DMS153 (cell line): ENCODE data around the gene KRTAP27-1.

Experiments
- DNase-seq: peaks from one replicate; lab custom pipeline; 2025; lab: John Stamatoyannopoulos, UW

Gene KRTAP27-1, protein sequence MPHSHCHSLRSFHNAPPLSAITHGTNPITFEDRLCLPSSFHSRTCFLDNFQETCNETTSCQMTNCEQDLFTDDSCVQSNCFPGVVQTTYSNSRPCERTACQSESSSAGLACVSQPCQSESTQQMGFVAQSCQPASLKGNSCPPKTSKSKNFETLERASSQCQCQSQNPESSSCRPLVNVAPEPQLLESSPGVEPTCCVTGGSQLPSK

DNA sequence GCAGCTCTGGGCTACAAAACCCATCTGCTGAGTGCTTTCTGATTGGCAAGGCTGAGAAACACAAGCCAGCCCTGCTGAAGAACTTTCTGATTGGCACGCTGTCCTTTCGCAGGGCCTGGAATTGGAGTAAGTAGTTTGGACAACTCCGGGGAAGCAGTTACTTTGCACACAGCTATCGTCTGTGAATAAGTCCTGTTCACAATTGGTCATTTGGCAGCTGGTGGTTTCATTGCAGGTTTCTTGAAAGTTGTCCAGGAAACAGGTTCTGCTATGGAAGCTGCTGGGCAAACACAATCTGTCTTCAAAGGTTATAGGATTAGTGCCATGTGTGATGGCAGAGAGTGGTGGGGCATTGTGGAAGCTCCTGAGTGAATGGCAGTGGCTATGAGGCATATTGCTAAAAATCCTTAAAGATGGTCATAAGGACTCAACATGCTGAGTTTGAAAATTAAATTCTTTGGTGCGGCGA, at the start of gene KRTAP27-1:
Gene KRTAP27-1, minus strand, starts transcription at position 419 of the 469 bp plus-strand sequence. Its CDS starts 26 bp downstream, at position 393.
- no peak for DNase-seq

DNA sequence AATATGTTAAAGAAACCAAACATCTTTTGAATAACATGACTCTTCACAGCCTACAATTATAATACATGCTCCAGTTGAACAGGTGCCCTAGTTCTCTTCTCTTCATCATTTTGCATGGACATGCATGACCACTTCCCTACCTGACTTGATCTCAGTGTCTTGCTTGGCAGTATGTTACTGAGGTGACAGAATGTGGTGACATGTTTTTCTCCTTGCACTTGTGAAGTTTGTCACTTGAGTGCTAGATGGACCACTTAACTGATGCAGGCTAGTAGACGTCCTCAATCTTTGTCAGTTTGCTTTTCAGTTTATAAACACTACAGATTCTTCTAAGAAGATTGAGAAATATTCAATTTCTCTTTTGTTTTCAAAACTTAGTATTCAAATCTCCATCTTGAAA, 44.7 kb upstream of the KRTAP27-1 start:
- no peak for DNase-seq

DNA sequence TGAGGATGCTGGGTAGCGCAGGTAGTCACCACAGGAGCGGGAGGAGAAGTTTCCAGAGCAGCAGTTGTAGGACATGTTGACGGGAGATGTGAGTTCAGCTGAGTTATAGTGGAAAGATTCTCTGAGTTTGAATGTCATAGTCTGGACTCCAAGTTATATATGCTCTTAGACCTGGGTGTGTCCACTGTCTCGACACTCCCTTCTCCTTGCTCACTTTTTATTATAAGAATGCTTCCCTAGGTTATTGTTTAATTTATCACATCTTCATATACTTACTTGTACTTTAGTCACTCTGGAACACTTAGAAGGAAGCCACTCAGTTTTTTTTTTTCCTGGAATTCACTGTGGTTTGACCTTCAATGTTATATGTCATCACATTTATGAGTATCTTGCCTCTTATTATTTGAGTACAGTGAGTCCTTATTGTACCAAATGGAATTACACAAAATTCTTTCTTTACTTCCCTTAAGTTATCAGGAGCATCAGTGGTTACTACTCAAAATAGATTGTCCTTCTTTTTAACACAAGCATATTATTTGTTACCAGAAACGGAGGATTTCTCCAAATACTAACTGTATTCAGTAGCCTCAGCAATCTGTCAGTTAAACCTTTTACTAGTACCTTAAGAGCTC, 34.8 kb upstream of the KRTAP27-1 start, which contains the start of gene KRTAP13-2:
Gene KRTAP13-2, minus strand, starts transcription at position 133 of the 632 bp plus-strand sequence. Its CDS starts 58 bp downstream, at position 75.
- no peak for DNase-seq

DNA sequence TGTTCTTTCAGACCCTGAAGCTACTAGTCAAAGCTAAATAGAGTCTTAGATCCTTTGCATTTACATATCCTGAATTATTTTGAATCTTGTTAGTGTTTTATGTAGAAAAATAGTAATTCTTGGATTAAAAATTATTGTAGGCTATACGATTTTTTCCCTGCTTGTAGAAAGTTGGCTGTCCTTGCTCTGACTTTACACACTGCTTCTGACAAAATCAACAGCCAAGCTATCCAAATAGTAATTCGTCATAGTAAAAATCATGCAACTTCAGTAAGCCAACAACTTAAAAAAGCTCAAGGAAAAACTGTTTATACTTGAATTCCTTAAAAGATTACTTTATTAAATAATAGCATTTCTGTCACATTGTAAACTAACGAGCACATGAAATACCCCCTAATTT, 18.4 kb upstream of the KRTAP27-1 start:
- no peak for DNase-seq

DNA sequence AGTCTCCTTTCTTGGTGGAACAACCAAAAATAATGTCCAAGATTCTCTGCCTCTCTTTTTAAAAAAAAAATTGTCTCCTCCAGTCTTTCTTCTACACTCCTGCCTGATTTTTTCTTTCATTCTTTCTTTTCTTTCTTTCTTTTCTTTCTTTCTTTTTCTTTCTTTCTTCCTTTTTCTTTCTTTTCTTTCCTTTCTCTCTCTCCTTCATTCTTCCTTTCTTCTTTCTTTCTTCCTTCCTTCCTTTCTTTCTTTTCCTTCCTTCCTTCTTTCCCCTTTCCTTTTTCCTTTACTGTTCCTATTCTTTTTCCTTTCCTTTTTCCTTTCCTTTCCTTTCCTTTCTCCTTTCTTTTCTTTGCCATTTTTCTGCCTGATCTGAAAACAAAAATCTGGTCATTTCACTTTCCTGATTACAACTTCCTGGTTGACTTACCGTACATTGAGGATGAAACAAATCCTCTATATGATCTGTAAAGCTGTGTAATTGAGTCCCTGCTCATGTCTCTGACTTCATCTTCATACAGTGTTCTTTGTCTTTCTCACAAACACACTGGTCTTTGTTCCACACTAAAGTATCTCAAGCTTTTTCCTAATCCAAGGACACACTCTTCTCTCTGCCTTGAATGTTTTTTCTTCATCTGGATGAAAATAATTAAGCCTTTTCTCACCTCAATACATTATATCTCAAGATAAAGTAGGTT, 17.0 kb upstream of the KRTAP27-1 start:
- no peak for DNase-seq

DNA sequence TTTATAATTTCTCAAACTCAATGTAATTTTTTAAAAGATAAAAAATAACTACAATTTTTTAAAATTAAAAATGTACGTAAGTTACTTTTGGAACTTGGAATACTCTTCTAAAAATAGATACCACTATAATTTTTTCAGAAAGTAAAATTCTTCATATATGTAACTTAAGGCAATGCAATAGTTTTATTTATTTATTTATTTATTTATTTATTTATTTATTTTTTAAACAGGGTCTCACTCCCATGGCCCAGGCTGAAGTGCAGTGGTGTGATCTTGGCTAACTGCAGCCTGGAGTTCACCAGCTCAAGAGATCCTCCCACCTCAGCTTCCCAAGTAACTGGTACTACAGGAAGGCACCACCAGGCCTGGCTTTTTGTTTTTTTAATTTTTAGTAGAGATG, 14.0 kb upstream of the KRTAP27-1 start:
- DNase-seq = no peak

DNA sequence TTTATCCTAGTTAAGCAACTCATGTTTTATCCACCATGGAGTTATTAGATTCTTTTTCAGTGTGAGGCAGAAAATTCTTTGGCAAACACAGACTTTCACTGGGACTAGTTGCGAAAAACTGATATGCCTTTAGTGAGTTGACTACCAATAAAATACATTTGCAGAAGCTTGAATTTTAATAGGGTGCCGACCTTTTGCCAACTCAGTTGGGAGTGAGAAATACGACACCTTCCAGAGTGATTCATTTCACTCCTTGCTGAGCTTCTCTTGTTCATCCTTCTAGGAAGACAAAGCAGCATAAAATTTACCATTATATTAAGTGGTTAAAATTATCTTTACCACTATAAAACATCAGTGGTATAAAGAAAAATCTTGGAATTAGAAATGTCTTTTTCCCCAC, 12.1 kb upstream of the KRTAP27-1 start:
- DNase-seq = no peak

DNA sequence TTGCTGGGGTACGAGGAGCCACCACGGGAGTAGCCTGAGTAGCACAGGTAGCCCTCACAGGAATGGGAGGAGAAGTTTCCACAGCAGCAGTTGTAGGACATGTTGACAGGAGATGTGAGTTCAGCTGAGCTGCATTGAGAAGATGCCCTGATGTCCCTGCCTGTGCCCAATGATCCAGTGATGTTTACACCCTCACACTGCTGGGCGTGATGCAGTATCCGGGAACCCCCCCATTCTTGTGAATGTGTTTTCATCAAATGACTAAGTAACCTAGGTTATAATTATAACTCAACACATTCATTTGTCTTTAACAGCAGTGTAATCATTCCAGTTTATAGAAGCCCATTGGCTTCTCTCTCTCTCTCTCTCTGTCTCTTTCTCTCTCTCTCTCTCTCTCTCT, 11.0 kb upstream of the KRTAP27-1 start, which contains the start of gene KRTAP23-1:
Gene KRTAP23-1, minus strand, starts transcription at position 101 of the 400 bp plus-strand sequence. Its CDS starts 0 bp downstream, at position 101.
- no peak for DNase-seq

DNA sequence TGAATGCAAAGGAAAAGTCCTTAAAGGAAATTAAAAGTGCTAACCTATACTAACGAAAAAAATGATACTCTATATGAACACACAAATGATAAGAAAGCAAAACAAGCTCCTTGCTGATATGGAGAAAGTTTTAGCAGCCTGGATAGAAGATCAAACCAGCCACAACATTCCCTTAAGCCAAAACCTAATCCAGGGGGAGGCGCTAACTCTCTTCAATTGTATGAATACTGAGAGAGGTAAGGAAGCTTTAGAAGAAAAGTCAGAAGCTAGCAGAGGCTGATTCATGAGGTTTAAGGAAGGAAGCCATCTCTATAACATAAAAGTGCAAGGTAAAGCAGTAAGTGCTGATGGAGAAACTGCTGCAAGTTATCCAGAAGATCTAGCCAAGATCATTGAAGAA, 7.5 kb upstream of the KRTAP27-1 start:
- DNase-seq = no peak

DNA sequence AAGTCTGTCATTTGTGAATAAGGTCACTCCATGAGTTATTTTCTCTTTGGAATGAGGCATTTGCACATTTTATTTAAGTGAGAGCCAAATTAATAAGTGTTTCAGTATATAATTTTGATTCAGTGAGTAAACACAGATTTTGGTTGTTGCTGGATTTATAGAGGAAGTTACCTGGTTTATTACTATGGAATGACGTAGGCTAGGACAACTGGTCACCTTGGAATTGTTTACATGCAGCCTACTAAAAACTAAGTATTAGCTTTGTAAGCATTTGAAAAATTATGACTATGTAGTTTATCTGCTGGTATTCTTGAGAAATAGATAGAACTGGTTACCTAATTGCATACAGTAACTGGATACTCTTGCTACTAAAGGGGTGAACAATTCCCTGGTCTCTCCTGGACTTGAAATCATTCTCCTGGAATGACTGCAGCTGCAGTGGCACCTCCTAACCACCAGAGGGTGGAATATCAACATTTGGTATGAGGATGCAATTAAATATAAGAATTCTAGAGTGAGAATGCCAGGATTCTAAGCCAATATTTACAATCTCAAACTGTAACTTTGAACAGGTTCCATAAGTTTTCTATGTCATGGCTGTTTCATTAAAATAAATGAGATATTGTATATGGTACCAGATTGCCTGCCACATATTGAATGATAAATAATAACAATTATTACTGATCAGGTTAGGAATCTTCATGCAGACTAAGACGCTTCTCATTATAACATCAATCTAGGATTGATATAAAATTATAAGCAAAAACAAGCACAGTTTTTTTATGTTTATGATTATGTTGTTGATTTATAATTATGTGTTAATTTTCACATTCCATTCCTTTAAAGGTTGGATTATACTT, 3.5 kb upstream of the KRTAP27-1 start:
- DNase-seq = peak; percentile 13

DNA sequence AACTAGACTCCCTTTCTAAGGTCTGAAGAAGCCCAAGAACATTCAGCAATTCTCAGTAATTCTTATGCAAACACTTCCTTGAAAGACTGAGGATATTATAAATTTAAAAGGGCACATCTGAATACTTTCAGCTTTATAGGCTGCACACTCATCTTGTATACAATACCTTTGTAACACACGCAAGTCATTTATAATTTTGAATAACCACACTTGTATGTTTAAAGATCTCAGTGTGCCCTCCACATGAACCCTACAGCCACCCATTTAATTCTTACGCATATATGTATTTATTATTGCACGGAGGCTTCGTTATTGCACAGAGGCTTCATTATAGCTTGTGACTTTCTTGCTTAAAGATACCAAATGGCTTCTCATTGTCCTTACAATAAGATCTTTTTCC, 1.2 kb upstream of the KRTAP27-1 start:
- DNase-seq = no peak

DNA sequence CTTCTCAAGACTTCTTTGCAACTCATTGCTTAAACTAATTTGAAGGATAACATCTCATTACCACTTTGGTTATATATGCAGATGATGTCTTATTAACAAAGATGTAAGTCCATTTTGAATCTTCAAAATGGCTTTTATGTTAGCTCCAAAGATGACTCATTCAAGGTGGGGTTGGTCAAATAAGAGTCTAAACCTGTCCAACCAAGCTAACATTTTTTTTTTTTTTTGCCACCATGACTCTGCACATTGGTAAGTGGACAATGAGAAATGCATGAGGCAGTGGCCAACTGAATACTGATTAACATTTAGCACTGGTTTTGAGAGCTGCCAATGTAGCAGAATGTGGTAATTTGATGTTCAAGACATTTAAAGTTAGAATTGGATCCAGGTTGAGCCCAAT, 278 bp upstream of the KRTAP27-1 start:
- no peak for DNase-seq

DNA sequence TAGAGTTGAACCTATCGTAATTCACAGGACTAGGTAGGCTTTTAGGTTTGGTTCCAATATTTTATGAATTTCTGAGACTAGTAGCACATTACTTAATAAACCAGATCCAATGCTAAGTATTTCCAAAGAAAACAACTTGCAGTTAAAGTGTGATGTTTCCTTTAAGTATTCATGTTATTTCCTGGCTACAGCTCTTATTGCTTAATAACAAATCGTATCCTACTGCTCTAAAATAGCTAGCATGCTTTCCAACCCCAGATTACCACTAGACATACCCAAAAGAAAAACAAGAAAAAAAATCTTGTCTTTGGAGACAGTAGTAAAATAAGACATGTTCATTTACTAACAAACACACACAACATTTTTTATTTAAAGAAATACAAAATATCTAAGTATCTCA, 898 bp downstream of the KRTAP27-1 start:
- no peak for DNase-seq

DNA sequence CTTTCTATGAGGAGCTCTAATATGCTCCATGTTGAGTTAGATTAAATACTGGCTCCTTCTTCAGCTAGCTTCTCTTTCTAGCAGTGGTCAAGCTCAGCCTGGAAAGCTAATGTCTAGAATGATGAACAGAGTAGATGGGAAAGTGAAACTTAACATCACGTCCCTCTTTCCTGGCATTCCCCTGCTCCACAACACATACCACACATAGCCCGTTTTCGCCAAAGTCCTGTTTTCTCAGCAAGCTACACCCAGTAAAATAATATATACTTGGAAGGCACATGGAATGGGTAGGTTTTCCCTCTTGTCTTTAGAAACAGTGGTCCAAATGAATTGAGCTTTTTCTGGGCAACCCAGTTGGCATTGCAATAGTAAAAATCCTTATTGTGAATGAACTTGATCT, 3.8 kb downstream of the KRTAP27-1 start:
- DNase-seq = no peak

DNA sequence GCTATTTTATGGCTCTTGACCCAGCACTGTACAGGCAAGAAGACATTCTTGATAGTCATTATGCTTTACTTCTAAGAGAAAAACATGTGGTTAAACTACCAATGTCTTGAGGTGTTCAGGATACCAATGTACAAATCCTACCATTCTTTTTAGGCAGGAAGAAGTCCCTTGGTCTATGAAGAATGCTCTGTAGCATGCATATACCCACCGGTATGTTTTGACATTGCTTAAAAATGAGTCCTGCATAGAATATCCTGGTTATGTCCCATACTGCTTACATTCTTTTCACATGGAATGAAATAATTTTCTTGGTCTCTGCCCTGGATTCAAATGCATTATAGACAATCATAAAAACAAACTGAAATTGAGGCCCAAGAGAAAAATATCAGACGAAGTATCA, 4.8 kb downstream of the KRTAP27-1 start:
- DNase-seq = no peak

DNA sequence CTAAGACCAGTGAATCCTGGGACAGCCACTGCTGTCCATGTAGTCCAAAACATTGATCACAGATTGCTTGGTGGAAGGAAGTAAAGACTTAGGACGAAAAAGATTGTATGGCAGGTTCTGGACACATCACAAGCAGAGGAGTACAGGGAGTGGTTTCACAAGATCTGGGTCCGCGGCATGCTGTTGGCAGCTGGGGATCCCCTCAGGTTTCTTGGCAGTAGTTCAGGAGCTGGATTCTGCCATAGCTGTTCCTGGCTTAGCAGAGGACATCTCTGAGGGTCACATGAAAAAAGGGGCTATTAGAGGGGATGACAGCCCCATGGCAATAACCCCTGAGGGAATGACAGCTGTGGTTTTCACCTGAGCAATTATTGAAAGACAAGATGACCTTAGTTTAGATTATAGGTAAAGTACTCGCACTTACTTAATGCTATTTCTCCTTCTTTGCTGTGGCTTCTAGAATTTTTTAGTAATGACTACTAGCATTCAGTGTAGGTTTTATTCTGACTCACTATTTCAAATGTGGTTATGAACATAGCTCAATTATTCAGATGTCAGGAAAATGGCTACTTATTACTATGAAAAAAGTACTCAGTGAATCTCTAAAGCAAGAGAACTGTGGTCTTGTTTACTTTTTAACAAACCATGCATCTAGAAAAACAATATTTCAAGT, 8.2 kb downstream of the KRTAP27-1 start:
- no peak for DNase-seq

DNA sequence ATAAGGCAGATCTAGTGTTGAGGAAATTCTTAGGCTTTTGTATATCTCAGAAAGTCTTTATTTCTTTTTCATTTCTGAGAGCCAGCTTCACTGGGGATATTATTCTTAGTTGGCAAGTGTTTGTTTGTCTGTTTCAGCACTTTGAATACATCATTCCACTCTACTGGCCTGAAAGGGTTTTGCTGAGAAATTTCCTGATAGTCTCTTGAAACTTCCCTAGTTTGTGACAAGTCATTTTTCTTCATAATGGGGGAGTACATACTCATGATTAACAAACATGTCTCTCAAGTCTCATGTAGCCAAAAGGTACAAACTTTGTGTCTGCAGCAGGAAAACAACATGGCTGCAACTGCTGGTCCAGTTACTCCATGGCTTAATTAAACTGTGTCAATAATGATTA, 11.1 kb downstream of the KRTAP27-1 start:
- DNase-seq = no peak

DNA sequence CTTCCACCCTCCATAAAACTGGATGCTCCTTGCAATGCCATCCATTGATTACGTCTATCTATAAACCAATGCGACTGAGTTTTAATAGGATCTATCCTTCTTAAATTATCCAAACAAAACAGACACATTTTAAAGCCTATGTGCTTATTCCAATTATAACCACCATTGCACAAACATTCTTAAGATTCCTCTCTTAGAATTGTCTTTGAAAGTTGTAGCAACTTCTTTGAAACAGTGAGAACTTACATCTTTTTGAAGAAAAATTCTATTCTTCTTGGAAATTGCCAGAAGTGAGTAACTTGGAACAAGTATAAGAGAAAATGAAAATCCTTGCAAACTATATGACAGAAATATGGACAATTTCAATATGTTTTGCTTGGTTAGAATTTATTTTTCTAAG, 17.3 kb downstream of the KRTAP27-1 start, which contains the start of gene KRTAP26-1:
Gene KRTAP26-1, minus strand, starts transcription at position 101 of the 400 bp plus-strand sequence. CDS start 280 bp downstream, outside the sequence.
- no peak for DNase-seq

DNA sequence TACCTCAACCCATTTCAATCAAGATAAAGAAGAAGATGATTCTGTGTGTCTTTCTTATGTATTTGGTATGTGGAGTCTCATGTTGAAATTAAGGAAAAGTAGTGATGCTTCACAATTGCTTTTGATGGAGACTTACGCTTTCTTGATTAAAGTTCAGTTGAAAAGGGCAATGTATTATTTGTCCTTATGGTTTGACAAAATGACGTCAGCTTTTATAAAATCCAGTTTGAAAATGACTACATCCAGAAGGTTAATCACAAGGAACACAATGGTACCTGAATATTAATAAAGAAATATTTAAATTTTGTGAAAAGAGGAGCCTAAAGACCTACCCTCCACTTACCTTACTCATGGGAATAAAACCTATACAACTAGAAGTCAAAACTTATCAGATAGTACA, 21.8 kb downstream of the KRTAP27-1 start:
- no peak for DNase-seq

DNA sequence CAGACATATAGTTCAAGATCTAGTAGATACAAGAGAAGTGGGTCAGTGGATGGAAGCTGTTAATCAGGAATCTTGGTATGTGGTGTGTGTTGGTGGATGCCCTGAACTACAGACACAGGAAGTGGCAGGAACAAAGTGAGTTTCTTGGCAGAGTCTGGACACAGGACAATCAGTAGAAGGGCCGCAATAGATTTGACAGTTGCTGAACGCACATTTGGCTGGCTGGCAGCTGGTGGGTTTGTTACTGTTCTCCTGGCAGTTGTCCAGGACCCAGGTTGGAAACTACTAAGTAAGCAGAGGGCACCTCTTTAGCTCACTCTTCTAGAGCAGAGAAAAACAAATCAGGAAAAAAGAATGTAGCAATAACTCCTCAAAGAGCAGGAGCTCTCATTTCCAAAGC, 30.6 kb downstream of the KRTAP27-1 start:
- no peak for DNase-seq

DNA sequence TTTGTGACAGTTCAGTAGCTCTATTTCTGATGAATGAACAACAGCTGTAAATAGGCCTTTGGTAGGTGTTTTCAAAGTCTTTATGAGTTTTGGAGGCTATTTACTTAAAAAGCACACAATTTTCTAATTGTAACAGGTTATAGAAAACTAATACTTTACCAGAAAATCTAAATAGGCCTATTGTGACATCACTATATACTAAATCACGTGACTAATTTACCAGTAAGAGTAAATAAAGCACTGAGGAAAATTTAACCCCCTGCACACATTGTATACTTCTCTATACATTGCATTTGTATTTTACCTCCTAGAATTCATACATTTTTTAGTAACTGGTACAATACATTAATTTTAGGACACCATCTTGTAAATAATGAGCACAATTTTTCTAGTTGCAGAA, 32.4 kb downstream of the KRTAP27-1 start:
- no peak for DNase-seq
